Retina (tissue), 1 donor: ENCODE data around the gene CATSPER3.
"Not testable (repeated sequence)": the region's sequence is repeated elsewhere in the genome, so short reads cannot be mapped to it uniquely, and the experiment has no call there.

ENCODE experiments used
- DNase-seq: peaks from one replicate; pipeline ENCODE4 v3.0.0-alpha.2; 2016

The CATSPER3 gene

DNA sequence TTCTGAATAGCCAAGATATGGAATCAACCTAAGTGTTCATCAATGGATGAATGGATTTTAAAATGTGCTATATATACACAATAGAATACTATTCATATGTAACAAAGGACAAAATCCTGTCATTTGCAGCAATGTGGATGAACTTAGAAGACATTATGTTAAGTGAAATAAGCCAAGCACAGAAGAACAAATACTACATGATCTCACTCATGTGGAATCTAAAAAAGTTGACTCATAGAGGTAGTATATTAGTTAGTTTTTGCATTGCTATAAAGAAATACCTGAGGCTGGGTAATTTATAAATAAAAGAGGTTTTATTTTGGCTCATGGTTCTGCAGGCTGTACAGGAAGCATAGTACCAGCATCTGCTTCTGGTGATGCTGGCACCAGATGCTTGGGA lies 8.1 kb downstream of the CATSPER3 start:
- DNase-seq = no peak

GRCh38 chr5:134976841-134977240 lies 9.1 kb downstream of the CATSPER3 start:
- no peak for DNase-seq

DNA sequence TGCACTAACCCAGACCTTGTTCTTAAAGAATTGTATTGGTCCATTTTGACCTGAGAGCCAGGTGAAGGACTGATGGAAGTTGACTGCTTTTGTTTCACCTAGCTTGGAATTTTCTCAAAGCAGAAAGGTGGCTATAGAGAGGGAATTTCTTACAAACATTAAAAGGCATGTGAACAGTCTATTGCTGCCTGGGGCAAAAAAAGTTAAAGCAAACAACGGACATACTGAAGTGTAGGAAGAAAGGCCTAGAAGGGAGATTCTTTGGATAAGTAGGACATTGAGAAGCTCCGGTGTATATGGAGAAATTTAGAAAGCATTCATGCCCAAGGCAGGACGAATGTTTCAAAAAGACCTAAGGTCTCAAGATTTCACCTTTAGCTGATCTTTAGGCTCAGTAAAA lies 11.7 kb downstream of the CATSPER3 start:
- DNase-seq = no peak

- DNase-seq = no peak
Measured at GRCh38 chr5:134982230-134982629, 14.5 kb downstream of the CATSPER3 start.

GRCh38 chr5:134989266-134989830 lies 21.6 kb downstream of the CATSPER3 start:
- DNase-seq = no peak

- not testable (repeated sequence) for DNase-seq
Measured at GRCh38 chr5:134990183-134990582, 22.5 kb downstream of the CATSPER3 start.

DNA sequence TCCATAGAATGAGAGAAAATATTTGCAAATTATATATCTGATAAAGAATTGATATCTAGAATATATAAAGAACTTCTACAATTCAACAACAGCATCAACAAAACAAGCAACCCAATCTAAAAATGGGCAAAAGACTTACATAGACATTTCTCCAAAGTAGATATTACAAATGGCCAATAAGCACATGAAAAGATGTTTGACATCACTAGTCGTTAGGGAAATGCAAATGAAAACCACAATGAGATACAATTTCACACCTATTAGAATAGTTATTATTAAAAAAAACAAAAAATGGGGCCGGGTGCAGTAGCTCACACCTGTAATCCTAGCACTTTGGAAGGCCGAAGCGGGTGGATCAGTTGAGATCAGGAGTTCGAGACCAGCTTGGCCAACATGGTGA lies 24.4 kb downstream of the CATSPER3 start:
- DNase-seq = no peak

DNA sequence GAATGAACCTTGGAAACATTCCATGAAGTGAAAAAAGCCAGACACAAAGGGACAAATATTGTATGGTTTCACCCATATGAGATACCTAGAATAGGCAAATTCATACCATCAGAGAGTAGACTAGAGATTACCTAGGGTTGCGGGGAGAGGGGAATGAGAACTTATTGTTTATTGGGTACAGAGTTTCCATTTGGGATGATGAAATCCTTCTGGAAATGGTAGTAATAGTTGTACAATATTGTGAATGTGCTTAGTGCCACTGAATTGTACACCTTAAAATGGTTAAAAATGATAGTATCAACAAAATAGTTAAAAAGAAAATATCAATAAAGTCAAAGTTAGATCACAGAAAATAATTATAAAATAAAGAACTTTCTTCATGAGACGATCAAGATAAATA lies 25.5 kb downstream of the CATSPER3 start:
- DNase-seq = no peak

DNA sequence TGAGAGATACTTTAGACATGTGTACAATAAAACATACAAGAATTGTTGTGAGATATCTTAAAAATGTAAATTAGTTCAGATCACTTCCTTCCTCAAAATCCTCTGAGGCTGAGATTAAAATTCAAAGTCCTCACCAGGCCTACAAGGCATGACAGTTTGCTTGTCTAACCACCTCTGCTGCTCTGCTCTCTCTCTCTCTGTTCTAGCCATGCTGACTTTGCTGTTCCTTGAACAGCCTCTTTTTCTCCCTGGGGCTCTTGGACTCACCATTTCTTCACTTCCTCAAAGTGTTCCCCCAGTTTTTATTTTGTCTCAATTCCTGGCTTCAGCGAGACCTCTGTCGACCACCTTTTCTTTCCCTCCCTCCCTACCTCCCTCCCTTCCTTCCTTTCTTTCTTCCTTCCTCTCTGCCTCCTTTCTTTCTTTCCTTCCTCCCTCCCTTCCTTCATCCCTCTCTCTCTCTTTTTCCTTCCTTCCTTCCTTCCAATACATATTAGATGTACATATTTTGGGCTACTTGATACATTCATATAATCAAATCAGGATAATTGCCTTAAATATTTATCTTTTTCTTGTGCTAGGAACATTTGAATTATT lies 27.0 kb downstream of the CATSPER3 start:
- no peak for DNase-seq

DNA sequence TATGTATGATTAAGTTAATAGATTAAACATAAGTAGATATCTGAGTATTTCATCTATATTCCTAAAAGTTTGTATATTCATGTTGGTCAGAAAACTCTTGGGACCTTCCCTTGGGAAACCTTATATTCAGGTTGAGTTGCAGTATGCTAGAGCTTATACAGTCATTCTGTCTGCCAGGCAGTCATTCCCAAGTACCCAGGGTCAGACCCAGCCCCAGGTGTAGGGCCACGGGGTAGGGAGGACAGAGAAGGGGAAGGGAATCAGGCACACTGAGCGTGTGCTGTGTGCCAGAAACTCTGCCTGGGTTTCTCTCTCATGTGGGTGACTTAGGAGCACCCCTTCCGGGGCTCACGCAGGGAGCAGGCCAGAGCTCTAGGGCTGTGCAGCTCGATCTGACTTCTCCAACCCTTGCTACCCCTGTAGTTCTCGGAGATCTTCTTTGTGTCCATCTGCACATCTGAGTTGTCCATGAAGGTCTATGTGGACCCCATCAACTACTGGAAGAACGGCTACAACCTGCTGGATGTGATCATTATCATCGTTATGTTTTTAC lies 28.2 kb downstream of the CATSPER3 start:
- DNase-seq = no peak

GRCh38 chr5:134997015-134997414 lies 29.3 kb downstream of the CATSPER3 start:
- DNase-seq = no peak

- not testable (repeated sequence) for DNase-seq
Measured at GRCh38 chr5:134998068-134998467, 30.4 kb downstream of the CATSPER3 start.

GRCh38 chr5:135004376-135004775 lies 36.7 kb downstream of the CATSPER3 start:
- DNase-seq = no peak

DNA sequence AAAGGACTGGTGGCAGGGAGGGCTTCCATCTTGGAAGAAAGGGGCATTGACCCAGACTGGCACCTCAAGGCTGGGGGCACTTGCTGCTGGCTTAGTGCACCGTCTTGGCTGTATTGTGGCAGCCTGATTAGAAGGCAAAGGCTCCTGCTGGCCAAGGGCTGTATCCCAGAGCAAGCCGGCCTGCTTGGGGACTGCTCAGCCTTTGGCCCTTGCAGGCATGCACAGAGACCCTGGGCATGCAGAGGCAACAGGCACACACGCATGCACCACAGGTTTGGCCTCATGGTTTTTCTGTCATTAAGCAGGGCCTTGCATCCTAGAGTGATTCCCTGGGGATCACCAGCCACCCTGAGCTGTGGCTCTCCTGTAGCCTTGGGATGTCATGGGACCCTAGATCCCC lies 37.4 kb downstream of the CATSPER3 start:
- DNase-seq = no peak

DNA sequence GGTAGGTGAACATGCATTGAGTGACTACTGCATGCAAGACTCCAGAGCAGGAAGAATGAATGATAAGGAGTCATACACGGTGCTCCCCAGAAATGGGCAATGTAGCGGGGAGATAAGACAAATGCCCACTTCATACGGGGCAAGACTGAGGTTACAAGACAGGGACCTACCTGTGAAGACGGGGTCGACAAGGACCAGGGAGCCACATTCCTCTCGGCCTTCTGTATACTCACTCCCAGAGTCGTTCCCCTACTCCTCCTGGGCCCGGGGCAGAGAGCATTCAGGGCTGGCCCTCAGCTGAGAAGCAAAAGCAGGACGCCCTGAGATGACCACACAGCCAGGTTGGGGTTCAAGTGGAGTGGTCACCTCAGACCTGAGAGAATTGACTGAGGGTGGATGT lies 39.6 kb downstream of the CATSPER3 start:
- no peak for DNase-seq

DNA sequence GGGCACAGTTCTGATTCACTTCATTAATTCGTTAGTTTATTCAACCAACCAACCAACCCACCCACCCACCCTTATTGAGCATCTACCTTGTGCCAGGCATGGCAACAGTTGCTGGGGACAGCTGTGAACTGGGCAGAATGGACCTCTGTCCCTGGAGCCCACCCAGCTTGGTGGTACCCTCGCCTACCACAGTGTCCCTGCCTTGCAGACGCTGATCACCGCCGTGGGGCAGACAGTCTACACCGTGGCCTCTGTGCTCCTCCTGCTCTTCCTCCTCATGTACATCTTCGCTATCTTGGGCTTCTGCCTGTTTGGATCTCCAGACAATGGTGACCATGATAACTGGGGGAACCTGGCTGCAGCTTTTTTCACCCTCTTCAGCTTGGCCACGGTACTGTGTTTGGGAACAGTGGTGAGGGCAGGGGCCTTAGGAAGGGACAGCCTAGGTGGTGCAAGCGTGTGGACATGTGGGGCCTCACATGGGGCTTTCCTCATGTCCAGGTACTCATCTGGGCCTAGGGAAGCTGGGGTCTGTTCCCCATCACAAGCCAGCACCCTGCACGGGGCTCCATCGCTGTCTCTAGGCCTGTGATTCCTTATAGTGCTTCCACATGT lies 40.1 kb downstream of the CATSPER3 start:
- DNase-seq = no peak

DNA sequence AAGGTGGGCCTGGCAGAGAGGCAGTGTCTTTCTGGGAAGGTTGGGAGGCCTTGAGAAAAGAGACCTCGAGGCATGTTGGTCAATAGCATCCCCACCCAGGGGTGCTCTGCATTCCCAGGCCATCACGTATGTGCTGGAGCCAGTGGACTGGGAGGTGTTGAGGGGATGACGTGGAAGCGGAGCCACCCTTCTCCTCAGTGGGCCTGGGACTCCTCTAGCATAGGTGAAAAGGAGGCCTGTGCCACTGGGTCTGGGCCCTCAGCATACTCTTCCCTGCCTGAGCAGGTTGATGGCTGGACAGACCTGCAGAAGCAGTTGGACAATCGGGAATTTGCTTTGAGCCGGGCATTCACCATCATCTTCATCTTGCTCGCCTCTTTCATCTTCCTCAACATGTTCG lies 40.8 kb downstream of the CATSPER3 start:
- no peak for DNase-seq

DNA sequence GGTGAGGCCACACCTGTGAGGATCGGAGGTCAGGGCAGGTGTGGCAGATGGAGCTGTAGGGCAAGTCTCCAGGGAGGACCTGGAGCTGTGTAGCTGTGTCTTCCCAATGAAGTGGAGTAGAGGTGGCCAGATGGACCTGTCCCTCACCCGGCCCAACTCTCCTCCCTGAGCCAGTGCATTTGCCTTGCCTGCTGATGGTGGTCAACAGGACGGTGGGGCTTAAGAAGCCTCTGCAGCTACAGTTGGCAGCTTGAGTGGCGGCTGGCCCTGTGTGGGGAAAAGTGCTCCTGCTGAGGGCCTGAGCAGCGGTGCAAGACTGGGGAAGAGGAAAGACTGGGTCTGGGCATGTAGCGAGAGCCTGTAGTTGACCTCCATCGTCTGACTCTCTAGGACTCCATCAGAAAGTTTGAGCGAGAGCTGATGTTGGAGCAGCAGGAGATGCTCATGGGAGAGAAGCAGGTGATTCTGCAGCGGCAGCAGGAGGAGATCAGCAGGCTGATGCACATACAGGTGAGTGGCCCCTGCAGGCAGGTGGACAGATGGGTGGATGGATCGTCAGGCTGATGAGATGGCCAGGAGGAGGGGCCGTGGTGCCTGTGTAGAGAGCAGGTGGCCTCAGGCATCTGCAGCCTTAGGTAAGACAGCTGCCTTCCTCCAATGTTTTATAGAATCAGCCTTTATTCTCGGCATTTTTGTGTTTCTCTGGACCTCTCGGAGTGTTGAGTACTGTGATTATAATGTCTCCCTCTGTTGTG lies 41.5 kb downstream of the CATSPER3 start:
- DNase-seq = no peak

DNA sequence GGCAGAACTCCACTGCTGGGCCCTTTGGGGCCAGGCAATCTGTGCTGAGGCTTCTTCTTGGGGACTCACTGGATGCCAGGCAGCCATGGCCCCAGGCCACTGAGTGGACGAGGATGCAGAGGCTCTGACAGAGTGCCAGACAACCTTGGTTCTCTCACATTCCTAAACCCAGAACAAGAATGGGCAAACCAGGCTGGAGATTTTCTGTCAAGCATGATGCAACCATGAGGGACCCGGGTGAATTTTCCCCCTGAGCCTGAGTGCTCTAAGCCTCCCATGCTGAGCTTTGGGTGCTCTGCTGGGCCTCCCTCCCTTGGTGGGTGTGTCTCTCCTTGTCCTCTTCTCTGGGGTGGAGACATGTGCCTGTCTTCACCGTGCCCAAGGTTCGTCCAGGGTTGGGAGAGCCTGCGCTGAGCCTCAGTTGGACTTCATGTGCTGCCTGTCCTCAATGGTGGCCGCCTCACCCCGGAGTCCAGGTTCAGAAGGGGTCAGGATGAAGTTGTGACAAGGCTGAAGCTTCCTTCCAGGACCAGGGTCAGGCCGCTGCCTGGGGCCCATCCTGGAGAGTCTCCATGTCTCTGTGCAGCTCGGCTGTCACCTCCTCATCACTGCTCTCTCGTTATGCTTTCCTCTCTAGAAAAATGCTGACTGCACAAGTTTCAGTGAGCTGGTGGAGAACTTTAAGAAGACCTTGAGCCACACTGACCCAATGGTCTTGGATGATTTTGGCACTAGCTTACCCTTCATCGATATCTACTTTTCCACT lies 42.2 kb downstream of the CATSPER3 start:
- no peak for DNase-seq

DNA sequence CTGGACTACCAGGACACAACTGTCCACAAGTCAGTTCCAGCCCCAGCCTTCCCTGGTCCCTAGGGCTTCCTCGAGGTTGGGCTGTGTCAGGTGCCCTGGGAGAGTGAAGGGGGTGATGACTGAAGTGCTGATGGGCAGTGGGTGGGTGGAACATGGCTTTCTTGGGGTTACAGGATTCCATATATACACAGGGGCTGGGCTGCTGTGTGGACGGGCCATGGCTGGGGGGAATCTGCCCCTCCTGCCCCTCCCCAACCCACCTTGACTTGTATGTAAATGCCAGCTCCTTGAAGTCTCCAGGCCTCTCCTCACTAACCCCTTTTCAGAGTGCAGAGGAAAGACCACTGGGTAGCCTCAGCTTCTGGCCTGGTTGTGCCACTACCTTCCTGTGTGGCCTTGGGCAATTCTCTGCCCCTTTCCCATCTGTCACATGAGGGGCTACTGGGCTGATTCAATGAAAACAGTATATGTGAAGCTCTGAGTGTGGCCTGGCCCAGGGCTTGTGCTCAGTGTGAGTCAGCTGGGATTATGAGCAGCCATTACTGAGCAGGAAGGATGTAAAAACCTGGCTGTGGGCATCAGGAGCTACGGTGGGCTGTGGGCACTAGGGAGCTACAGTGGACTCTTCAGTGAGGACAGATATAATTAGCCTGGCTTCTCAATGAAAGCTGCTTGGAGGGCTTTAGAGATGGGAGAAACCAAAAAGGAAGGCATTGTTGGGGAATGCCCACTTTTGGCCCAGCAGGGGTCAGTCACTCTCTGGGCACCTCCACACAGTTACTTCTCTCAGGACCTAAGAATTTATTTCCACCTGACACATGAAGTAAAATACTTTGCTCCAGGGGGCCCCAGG lies 43.0 kb downstream of the CATSPER3 start:
- DNase-seq = no peak

DNA sequence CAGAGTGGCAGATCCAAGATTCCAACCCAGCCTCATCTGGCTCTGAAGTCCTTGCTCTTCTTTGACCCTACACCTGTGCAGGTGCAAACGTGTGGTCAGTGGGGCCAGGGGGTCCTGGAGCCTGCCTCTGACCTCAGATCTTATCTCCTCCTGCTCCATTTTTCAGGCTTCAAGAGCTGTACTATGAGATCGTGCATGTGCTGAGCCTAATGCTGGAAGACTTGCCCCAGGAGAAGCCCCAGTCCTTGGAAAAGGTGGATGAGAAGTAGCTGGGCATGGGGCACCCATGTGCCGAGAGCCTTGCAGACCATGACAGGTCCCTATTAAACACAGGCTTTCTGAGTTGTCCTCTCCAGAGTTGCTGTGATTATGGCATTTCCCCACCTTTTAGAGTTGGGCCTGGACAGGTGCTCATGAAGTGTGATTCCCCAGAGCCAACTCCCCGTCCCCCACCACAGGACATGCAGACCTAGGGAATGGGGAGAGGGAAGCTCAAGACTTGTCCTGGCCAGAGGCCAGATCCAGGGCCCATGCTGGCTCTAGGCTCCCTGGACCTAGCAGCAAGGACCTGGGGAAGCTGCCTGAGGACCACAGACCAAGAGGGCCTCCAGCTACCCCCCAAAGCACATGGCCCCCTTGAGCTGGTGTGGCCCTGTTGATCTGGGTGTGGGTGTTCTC lies 43.8 kb downstream of the CATSPER3 start:
- no peak for DNase-seq
